HG03442 (cell line): ENCODE measurements around the gene SLC35G6.
A peak's percentile ranks its signal among the peaks of the same experiment; 100 is the strongest.
"Not testable (repeated sequence)": the region's sequence is repeated elsewhere in the genome, so short reads cannot be mapped to it uniquely, and the experiment has no call there.

Source experiments
- ATAC-seq: cut with Tn5 transposase; IDR thresholded peaks from one replicate; pipeline ENCODE4 v1.9.1; 2021; ENCODE audit warnings: mild to moderate bottlenecking, moderate library complexity; ENCODE audit not compliant: unreplicated experiment

Gene SLC35G6

DNA sequence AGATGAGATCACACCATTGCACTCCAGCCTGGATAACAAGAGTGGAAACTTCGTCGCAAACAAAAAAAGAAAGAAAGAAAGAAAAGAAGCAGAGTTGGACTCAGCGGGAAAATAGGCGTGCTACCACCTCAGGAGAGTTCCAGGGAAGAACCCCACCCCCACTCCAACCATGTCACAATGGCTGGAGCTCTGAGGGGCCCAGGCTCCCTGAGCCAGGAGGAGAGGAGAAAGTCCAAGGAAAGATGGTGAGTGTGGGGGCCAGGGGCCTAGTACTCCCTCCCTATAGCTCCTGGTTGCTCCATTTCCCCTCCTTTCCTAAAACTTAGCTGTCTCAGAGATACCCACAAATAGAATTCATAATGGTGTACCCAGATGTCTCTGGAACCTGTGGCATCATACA is at the start of gene SLC35G6:
SLC35G6 (plus strand) TSS at position 172 of the 400 bp plus-strand sequence; CDS start at position 243, 71 bp downstream.
- ATAC-seq: not testable (repeated sequence)

DNA sequence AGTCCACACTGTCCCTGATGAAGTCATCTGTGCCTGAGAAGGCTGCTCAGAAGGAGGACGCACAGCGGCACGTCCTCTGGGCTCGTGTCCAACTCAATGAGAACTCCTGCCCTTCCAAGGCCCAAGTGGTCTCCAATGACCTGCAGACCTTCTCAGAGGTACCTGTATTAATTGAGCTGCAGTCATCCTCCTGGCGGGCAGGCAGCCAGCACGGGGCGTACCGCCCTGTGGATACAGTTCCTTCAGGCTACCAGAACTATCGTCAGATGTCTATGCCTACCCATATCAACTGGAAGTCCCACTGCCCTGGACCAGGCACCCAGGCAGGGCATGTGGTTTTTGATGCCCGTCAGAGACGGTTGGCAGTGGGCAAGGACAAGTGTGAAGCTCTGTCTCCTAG is 49.0 kb upstream of the SLC35G6 start:
- no peak for ATAC-seq

GRCh38 chr17:7435676-7436555 is 45.3 kb upstream of the SLC35G6 start:
- no peak for ATAC-seq

GRCh38 chr17:7436556-7437368 is 44.5 kb upstream of the SLC35G6 start:
- ATAC-seq: peak; percentile 34

GRCh38 chr17:7437369-7437863 is 43.8 kb upstream of the SLC35G6 start:
- ATAC-seq: no peak

DNA sequence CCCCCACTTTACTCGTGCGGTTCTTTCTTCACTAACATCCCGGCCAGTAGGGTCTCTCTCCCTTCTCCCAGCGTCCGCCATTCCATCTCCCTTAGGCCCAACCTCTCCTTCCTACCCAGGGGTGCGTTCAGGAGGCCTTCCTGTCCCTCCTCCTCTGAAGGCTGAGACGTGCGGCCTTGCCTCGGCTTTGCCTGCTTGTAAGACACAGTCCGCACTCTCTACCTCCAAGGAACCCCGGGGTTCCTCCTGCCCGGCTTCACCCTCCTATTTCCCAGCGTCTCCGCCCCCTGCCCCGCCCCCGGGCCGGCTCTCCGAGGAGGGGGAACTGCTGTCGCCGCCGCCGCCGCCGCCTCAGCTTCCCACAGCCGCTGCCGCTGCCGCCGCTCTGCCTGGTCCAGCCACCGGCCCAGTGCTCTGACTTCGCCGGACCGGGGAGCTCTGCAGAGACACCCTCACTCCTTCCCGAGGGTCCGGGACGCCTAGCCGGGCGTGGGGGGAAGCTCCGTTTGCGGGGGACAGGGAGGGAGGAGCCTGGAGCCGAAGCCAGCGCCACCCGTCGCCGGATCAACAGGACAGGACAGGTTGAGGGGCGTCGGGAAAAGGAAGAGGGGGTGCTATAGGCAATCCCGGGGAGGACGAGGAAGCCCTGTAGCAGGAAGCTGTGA is 43.2 kb upstream of the SLC35G6 start:
- no peak for ATAC-seq

DNA sequence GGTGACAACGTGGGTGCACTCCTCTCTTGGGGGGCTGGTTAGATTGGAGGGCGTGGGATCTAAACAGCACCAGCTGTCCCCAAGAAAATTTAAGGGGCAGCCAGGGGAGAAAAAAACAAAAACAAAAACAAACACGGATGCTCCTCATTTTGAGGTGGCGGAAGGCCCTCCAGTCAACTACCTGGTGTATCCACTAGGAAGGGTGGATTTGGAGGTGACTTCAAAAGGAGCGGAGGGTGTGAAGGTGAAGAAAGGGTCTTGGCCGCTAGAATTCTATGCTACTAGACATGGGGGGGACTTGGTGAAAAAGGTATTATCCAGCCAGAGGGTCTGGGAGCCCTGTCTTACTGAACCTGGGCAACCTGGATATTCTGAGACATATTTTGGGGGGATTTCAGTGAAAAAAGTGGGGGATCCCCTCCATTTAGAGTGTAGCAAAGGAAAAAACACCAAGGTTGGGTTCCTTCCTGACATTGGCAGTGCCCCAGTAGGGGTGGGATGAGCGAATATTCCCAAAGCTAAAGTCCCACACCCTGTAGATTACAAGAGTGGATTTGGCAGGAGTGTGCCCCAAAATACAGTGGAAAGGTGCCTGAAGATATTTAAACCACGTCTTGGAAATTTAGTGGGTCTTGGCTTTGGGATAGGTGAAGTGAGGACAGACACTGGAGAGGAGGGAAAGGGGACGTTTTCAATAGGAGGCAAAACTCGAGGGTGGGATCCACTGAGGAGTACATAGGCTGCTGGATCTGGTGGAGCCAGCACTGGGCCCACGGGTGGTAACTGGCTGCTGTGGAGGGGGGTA is 42.4 kb upstream of the SLC35G6 start:
- no peak for ATAC-seq

DNA sequence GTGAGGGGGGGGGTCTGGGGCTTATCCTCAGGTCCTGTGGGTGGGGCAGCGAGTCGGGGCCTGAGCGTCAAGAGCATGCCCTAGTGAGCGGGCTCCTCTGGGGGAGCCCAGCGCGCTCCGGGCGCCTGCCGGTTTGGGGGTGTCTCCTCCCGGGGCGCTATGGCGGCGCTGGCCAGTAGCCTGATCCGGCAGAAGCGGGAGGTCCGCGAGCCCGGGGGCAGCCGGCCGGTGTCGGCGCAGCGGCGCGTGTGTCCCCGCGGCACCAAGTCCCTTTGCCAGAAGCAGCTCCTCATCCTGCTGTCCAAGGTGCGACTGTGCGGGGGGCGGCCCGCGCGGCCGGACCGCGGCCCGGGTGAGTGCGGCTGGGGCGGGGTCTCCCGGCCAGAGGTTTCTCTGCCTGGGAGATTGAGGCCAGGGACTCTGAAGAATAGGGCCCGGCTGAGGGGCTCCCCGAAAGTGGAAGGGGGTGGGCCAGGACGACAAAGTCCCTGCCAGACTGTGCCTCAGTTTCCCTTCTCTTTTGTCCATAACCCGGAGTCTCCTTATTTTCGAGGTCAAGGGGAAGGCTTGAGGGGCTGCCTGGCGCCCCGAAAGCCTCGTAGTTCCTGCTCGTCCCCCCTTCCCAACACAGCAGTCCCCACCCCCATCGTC is 41.7 kb upstream of the SLC35G6 start, which contains the start of gene FGF11:
FGF11 (plus strand) TSS at position 51 of the 651 bp plus-strand sequence; CDS start at position 160, 109 bp downstream.
- ATAC-seq: no peak

DNA sequence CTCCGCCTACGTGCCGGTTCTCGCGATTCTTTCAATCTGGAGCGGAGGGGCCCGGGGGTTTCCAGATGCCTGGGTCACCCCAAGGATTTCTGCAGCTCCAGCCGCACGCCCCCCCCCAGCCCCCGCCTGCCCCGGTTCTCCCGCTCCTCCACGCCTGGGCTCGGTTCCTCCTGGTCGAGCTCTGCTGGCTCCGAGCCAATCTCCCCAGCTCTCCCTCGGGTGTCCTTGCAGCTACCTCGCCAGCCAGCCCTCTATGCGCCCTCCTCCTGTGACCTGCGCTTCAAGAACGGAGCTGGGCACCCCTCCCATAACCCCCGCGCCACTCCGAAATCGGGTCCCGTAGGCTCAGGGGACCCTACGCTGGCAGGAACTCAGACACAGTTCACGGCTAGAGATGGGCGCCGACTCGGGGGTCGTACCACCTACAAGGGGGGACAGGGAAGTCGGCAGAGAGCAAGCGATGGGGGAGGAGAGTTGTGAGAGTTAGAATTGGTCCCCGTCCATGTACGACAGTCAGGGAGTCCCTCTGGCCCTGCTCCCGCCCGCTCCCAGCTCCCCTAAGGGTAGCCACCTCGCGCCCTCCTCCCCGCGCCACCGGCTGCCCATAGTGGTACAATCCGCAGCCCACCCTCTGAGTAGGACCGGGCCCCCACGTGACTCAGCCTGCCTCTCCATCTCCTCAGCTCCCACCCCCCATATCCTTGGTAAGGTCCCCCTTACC is 41.0 kb upstream of the SLC35G6 start:
- ATAC-seq: no peak

- ATAC-seq: no peak
Measured at GRCh38 chr17:7440834-7441195, 40.4 kb upstream of the SLC35G6 start.

DNA sequence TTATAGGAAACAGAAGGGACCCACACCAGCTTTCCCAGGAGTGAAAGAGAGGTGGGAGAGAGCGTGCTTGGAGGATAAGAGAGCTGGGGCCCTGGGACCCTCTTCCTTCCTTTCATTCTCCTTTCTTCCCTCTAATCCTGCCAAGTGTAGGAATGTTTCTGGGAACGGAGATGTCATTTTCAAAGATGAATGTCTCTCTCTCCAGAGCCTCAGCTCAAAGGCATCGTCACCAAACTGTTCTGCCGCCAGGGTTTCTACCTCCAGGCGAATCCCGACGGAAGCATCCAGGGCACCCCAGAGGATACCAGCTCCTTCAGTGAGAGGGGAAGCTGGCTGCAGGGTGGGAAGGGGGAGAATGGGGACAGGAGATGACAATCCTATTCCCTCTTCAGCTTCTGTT is 40.0 kb upstream of the SLC35G6 start:
- no peak for ATAC-seq

- ATAC-seq: no peak
Measured at GRCh38 chr17:7442142-7442541, 39.1 kb upstream of the SLC35G6 start.

DNA sequence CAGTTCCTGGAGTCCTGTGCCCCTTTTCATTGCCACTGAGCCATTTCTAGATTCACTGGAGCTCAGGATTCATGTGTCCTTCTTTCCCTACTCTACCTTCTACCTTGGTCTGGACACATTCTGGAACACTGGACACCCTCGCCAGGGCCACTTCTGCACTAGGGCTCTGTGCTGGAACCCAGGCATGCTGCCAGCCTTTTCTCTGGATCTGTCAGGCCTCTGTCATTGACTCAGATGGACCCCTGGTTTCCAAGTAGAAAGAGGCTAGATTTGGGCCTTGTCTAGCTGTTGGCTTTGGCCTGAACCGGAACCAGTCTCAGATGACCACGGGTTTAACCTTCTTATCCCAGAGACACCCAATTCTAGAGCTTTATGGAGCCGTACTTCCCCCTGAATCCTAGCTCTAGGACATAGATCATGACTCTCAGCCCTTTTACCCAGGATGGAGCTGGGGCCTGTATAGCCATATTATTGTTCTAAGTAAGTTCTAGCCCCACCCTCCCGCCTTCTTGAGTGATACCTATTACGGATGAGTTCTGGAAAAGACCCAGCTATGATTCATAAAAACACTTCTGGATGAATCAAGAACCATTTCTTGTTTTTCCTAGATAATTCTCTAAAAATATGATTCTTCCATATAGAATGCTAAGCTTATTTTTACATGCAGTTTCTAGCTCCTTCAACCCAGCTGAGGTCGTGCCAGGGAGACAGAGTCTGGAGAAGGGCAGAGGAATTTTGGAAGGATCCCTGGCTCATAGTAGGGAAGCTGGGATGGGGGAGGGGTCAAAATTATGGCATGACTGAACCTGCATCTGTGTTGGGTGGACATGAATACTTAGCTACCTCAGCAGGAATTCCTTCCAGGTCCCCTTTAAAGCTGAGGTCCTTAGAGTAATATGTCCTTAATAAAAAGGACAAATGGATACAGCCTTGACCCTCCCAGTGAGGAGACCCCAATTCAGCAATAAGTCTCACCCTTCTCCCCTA is 37.5 kb upstream of the SLC35G6 start:
- ATAC-seq: no peak

DNA sequence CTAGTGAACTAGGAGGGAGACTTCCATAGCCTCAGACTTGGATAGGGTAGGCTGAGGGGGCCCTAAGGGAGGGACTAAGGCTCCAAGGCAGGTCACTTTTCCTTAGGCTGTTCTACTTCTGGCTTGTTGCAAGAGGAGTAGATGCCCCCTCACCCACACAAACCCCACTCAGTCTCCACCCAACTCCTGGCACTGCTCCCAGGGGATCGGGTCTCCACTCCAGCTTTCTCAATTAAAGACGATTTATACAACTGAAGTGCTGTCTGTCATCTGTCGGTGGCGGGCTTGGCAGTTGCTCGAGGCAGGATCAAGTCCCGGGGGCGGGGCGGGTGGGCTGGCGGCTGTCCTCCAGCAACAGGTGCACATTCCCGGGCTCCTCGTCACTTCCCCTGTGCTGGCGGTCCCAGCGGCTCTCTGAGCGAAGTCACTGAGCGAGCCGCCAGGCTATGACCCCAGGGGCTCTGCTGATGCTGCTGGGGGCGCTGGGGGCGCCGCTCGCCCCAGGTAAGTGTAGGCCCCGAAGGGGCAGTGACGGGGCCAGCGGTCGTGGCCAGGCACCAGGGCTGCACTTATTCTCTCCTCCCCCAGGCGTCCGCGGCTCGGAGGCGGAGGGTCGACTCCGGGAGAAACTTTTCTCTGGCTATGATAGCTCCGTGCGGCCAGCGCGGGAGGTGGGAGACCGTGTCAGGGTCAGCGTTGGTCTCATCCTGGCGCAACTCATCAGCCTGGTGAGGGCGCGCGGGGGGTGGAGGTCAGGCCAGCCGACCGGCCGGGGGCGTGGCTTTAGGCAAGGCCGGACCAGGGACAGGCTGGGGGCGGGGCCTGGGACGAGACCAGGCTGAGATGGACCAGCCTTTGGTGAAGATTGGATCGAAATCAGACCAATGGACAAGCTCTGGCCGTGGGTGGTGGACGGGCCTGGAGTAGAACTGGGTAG is 36.3 kb upstream of the SLC35G6 start, which contains the start of gene CHRNB1:
CHRNB1 (plus strand) TSS at position 380 of the 937 bp plus-strand sequence; CDS start at position 447, 67 bp downstream.
- ATAC-seq: no peak

GRCh38 chr17:7445619-7445968 is 35.7 kb upstream of the SLC35G6 start:
- ATAC-seq: no peak

DNA sequence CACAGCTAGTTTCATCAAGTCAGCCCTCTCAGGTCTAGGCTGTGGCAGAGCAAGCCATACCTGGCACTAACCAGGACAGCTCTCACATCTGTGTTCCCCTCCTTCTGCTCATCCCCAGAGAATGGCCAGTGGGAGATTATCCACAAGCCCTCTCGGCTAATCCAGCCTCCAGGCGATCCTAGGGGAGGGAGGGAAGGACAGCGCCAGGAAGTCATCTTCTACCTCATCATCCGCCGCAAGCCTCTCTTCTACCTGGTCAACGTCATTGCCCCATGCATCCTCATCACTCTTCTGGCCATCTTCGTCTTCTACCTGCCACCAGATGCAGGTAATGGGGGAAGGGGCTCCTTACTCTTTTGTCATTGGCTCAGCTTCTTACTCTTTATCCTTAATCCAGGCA is 32.8 kb upstream of the SLC35G6 start:
- no peak for ATAC-seq
